GM19328 (cell line): ENCODE data around the gene LRIT2.

Source experiments
- ATAC-seq: cut with Tn5 transposase; IDR thresholded peaks from one replicate; pipeline ENCODE4 v1.9.1; 2021; ENCODE audit warnings: mild to moderate bottlenecking, moderate library complexity; ENCODE audit not compliant: unreplicated experiment

Gene LRIT2

GRCh38 chr10:84225427-84226173 is at the start of gene LRIT2:
Gene LRIT2 (minus strand): TSS chr10:84225544. CDS start chr10:84225520, 24 bp downstream.
- ATAC-seq: no peak

- ATAC-seq: no peak
Measured at GRCh38 chr10:84270708-84271107, 45.4 kb upstream of the LRIT2 start.

GRCh38 chr10:84269773-84270172 is 44.4 kb upstream of the LRIT2 start:
- ATAC-seq: no peak

GRCh38 chr10:84269162-84269561 is 43.8 kb upstream of the LRIT2 start:
- ATAC-seq: no peak

- no peak for ATAC-seq
Measured at GRCh38 chr10:84267503-84268126, 42.3 kb upstream of the LRIT2 start.

GRCh38 chr10:84265418-84265817 is 40.1 kb upstream of the LRIT2 start:
- ATAC-seq: no peak

GRCh38 chr10:84264611-84265141 is 39.3 kb upstream of the LRIT2 start:
- ATAC-seq: peak; percentile 78

GRCh38 chr10:84263716-84264115 is 38.4 kb upstream of the LRIT2 start:
- no peak for ATAC-seq

- no peak for ATAC-seq
Measured at GRCh38 chr10:84262190-84262956, 37.0 kb upstream of the LRIT2 start.

GRCh38 chr10:84261236-84261915 is 36.0 kb upstream of the LRIT2 start:
- no peak for ATAC-seq

GRCh38 chr10:84258034-84258695 is 32.8 kb upstream of the LRIT2 start:
- ATAC-seq: no peak

- no peak for ATAC-seq
Measured at GRCh38 chr10:84257343-84258020, 32.1 kb upstream of the LRIT2 start.

GRCh38 chr10:84256510-84257342 is 31.4 kb upstream of the LRIT2 start:
- ATAC-seq: no peak

- no peak for ATAC-seq
Measured at GRCh38 chr10:84254552-84255478, 29.5 kb upstream of the LRIT2 start.

- no peak for ATAC-seq
Measured at GRCh38 chr10:84248794-84249193, 23.4 kb upstream of the LRIT2 start.

- ATAC-seq: no peak
Measured at GRCh38 chr10:84247496-84247895, 22.2 kb upstream of the LRIT2 start.

- ATAC-seq: no peak
Measured at GRCh38 chr10:84244651-84245270, 19.4 kb upstream of the LRIT2 start, which contains the start of gene RGR. Gene RGR (plus strand): TSS chr10:84245053. CDS start chr10:84245091, 38 bp downstream.
